ENCODE results near the gene MFSD11.

- TF ChIP-seq CTCF (IDR thresholded peaks at IDR 0.05) (no peak), POLR2A (IDR thresholded peaks at IDR 0.05) (no peak)
Measured at GRCh38 chr17:76758570-76758969, 20.7 kb downstream of the MFSD11 start.
